Measurements from ENCODE around the gene SYCE3.

DNA sequence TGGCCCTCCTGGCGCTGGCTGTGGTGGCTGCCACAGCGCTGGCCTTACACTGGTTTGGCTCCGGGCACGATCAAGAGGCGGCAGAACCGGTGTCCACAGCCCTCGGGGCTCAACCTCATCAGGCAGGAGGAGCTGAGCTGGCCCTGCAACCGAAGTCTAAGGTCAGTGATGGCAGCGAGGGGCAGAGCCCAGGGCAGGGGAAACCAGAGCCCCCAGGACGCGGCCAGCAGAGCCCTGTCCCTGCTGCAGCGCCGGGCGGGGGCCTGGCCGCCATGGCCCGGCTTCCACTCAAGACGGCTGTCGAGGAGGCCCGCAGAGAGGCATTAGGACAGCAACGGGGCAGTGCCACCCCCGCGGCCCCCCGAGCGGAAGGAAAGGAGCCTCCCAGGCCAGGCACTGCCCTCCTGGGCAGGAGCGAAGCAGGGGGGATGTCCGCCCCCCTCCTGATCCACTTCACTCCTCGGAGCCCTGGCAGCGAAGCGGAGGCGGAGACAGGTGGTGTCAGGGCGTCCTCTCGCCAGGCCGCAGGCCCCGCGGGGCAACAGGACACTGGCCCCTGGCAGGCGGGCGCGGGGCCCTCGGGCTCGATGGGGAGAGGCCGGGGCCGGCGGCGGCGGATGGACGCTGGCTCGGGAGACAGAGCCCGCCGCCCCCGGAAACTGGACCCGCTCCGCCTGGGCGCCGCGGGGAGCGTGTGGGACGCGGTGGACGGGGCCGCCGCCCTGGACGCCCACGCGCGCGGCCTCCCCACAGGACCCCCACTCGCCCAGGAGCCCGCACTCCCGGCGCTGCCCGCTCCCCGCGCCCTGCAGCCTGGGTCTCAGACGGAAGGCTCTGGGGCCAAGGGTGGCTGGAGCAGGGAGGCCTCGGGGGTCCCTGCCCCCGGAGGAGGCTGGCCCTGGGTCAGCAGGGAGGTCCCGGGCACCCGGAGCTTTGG is 16.1 kb downstream of the SYCE3 start:
- TF ChIP-seq, protein P1, sequence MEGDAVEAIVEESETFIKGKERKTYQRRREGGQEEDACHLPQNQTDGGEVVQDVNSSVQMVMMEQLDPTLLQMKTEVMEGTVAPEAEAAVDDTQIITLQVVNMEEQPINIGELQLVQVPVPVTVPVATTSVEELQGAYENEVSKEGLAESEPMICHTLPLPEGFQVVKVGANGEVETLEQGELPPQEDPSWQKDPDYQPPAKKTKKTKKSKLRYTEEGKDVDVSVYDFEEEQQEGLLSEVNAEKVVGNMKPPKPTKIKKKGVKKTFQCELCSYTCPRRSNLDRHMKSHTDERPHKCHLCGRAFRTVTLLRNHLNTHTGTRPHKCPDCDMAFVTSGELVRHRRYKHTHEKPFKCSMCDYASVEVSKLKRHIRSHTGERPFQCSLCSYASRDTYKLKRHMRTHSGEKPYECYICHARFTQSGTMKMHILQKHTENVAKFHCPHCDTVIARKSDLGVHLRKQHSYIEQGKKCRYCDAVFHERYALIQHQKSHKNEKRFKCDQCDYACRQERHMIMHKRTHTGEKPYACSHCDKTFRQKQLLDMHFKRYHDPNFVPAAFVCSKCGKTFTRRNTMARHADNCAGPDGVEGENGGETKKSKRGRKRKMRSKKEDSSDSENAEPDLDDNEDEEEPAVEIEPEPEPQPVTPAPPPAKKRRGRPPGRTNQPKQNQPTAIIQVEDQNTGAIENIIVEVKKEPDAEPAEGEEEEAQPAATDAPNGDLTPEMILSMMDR (IDR thresholded peaks at IDR 0.05), result no peak
- TF ChIP-seq POLR2AphosphoS5 (IDR thresholded peaks at IDR 0.05), result no peak
